Urinary bladder (tissue), 4 donors: ENCODE data around the gene NECTIN3. TPM values are rescaled to one million over a fixed set of nuclear protein-coding genes. Genes with fewer than 3 reads are reported as not detected.

ENCODE experiments used
- DNase-seq: peaks from one replicate; pipeline ENCODE4 v3.0.0-alpha.2; 2015; ENCODE audit errors: extremely low spot score
- H3K27ac ChIP-seq: one replicate; pipeline ENCODE4 v1.5.1; 2013; ENCODE audit warnings: low read depth, mild to moderate bottlenecking, moderate library complexity
- H3K36me3 ChIP-seq: one replicate; pipeline ENCODE4 v1.6.1; 2013; ENCODE audit warnings: mild to moderate bottlenecking, moderate library complexity; ENCODE audit not compliant: insufficient read depth
- H3K4me1 ChIP-seq: one replicate; pipeline ENCODE4 v1.6.1; 2013; ENCODE audit warnings: mild to moderate bottlenecking, moderate library complexity; ENCODE audit not compliant: insufficient read depth
- H3K4me3 ChIP-seq: one replicate; pipeline ENCODE4 v1.5.1; 2013; ENCODE audit warnings: low read depth, low read length
- WGBS: extraction: QIAGEN DNeasy Blood & Tissue Kit; methylation state at CpG from one replicate; pipeline ENCODE4 v1.1.7; 2013; 5-methylcytosine and 5-hydroxymethylcytosine counted together
- polyA plus RNA-seq: library from polyadenylated mRNA; stranded (reverse); fragments of 200-250 nt; gene quantifications from one replicate; pipeline ENCODE4 v1.2.3, GENCODE V29; 2013
- total RNA-seq: library from RNA; depleted of rRNA; stranded (reverse); fragments of >200 nt; gene quantifications from one replicate; pipeline ENCODE4 v1.2.3, GENCODE V29; 2014
- donor health status: healthy with polysubstance abuse.
- donor health status: healthy.

NECTIN3 gene
- total and polyA plus RNA-seq, 2 donors: 12.1 to 71.3 TPM

DNA sequence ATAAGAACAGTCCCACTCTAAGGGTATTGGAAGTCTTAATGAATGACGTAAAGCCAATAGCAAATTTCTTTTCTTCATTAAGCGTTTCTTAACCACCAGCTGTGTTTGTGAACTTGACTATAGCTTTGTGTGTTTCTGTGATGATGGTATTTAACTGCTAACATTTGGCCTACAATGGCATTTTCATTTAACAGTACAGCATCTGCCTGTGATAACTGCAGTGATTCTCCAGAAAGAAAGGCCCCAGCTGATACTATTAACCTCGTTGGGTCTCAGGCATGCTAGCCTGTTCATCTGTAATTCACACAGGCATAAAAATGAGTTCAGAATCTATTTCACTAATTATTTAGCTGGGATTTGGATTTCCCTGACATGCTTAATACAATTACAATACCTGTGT lies 121.9 kb downstream of the NECTIN3 start:
- WGBS: 70% methylated on average over 3 of the region's 3 CpGs
- DNase-seq: no peak
- H3K4me3 ChIP-seq: no peak overlapping the region
- H3K27ac ChIP-seq: no peak overlapping the region
- no peaks in the 10 kb centered on the region for H3K4me1 ChIP-seq
- peaks cover 4% of the 10 kb centered on the region for H3K36me3 ChIP-seq

DNA sequence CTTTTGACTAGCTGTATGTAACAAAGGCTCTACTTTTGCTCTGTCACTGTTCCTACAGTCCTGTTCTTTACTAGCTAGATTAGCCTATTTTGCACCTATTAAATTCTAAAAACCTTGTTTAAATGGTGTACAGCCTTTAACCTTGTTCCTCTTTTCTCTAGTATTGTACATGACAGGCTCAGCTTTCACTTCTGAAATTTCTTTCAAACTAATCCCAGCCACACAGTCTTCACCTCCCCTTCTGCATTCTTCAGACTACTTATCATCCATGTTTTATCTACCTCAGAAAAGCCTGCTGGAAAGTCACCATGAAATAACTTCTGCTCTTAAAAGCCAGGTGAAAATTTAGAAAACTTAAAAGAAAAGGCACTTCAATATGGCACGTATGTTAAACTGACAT lies 122.4 kb downstream of the NECTIN3 start:
- peaks cover 4% of the 10 kb centered on the region for H3K36me3 ChIP-seq

DNA sequence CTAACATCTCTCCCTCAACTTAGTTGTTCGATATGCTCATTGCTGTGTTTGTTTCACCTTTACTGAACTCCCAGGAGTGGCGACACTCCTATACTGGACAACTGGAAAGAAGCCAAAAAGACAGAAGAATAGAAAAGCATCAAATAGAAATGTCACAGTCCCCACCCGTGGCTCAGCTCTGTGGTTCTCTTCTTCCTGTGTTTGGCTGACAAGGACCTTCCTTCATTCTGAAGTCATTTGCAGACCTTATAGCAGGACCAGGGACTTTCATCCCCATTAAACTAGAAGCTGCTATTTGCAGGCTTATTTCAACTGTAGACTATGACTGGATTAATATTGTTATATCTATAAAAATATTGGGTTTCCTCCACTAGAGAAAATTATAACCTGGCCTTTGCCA lies 125.9 kb downstream of the NECTIN3 start:
- 76% methylated on average over 3 of the region's 3 CpGs for WGBS
- no peak for DNase-seq
- H3K36me3 ChIP-seq: peaks cover 4% of the 10 kb centered on the region

More for the DNA sequence above, 122.4 kb downstream of the NECTIN3 start:
- Histone ChIP-seq H3K4me1 (no peaks in the 10 kb centered on the region), H3K4me3 (no peak overlapping the region), H3K27ac (no peak overlapping the region)
- no peak for DNase-seq
- WGBS: 97% methylated on average over 1 of the region's 1 CpG

DNA sequence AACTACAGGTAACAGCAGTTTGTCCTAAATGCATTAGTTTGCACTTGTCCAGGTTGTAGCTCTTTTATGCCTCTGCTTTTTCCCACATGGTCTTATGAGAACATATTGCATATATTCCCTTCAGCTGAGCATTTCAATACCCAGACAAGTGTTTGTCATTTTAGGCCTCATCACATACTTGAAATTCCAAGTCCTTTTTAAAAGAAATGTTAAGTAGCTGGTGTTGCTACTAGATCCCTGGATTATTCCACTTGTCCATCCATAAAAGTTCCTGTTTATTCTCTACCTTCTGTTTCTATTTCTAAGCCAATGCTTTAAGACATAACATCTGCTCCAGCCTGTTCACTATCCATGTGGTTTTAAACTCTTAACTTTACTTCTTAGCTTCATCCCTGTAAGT lies 128.4 kb downstream of the NECTIN3 start:
- Histone ChIP-seq H3K4me3 (no peak overlapping the region), H3K4me1 (no peaks in the 10 kb centered on the region), H3K36me3 (peaks cover 1% of the 10 kb centered on the region), H3K27ac (no peak overlapping the region)
- DNase-seq: no peak

More for the DNA sequence above, 125.9 kb downstream of the NECTIN3 start:
- H3K4me3 ChIP-seq: no peak overlapping the region
- no peak overlapping the region for H3K27ac ChIP-seq
- H3K4me1 ChIP-seq: no peaks in the 10 kb centered on the region

DNA sequence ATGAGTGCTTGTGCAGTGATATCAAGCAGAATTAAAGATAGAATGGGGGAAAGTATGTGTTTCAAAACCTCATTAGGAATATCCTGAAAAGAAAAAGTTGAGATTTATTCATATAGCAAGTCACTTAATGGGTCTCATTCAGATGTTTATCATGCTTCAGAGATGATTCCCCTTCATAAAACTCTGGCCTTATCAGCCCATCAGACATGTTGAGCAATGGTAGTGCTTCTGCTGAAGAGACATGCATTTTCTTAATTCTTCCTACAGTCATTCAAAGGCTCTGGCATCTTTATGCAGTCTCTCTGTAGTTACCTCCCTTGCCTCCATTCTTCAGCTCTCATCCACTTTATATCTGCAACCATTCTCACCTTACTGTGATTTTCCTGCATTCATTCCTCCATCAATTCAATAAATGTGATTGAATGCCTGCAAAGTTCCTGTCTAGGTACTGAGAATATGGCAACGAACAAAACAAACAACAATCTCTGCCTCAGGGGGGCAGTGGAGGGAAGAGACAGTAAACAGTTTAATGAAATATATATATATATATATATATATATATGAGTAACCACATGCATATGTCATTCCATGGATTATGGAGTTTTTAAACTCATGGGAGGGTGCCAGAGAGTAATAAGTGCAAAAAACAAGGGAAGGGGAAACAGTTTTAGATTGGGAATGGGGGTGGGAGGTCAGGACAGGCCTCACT lies 138.5 kb downstream of the NECTIN3 start:
- no peak overlapping the region for H3K4me3 ChIP-seq
- H3K27ac ChIP-seq: no peak overlapping the region
- H3K4me1 ChIP-seq: no peaks in the 10 kb centered on the region
- no peaks in the 10 kb centered on the region for H3K36me3 ChIP-seq
- WGBS: 68% methylated on average over 1 of the region's 1 CpG
- DNase-seq: no peak

DNA sequence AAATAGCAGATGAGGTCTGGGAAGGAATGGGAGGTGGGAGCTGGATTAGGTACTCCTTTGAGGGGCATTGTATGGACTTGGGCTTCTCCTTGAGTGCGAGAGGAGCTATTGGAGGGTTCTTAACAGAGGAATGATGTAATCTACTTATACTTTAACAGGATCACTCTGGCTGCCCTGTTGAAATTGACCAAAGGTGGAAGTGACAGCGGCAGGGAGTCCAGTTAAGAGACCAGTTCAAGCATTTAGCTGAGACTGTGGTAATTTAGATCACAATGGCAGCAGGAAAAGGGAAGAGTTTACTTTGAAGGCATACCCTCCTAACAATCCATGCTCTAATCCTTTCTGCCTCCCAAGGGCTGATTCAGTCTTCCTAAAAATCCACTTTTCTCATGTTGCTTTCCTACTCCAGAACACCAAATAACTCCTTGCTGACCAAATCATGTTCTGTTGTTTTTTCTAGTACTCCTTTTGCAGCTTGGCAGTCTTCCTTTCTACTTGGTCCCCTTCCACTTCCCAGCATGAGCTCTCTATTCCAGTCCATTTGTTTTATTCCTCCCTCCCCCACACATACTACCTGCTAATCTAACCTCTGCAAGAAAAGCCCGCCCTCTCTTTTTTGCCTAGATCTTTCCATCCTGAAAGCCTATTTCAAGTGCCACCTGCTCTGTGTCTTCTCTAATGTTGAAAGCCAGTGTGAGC lies 139.4 kb downstream of the NECTIN3 start:
- WGBS: 96% methylated on average over 3 of the region's 3 CpGs
- no peak overlapping the region for H3K27ac ChIP-seq
- DNase-seq: no peak

DNA sequence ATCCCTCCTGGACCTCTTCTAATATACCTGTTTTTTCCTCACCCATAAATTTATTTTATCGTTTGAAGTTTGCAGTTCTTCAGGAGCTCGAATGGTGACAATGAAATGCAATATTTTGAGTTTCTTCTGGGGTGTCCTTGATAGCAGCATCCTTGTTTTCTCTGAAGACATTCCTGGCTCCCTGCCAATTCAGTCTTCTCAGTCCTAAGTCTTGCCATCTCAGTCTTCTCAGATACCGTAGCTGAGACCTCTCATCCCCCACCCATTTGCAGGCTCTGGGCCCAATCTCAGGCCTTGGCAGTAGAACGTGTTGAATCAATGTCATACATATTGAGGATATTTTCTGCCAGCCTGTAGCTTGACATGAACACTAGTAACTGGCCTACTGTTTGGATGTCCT lies 140.9 kb downstream of the NECTIN3 start:
- Histone ChIP-seq H3K4me3 (no peak overlapping the region), H3K27ac (no peak overlapping the region), H3K36me3 (no peaks in the 10 kb centered on the region), H3K4me1 (no peaks in the 10 kb centered on the region)
- DNase-seq: no peak
- WGBS: 87% methylated on average over 4 of the region's 4 CpGs

More for the DNA sequence above, 139.4 kb downstream of the NECTIN3 start:
- Histone ChIP-seq H3K4me1 (no peaks in the 10 kb centered on the region), H3K36me3 (no peaks in the 10 kb centered on the region), H3K4me3 (no peak overlapping the region)

DNA sequence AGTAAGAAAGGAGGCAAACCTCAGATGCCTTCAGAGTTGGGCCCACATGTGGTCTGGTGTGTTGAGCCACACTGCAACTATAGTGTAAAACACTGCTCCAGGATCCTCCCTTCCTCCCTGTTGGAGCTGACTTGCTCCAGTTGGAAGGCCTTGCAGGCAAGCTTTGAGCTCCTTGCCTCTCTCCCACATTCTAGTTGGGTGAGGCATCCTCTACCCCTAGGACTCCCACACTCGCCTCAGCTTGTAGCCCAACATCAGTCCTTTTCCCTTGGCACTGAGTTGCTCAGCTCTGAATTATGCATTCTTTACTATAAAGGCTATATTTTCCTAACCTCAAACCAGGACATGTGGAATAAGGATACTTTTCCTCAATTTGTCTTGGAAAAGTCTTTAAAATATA lies 143.9 kb downstream of the NECTIN3 start:
- no peak for DNase-seq
- no peak overlapping the region for H3K4me3 ChIP-seq
- 90% methylated on average over 1 of the region's 1 CpG for WGBS

DNA sequence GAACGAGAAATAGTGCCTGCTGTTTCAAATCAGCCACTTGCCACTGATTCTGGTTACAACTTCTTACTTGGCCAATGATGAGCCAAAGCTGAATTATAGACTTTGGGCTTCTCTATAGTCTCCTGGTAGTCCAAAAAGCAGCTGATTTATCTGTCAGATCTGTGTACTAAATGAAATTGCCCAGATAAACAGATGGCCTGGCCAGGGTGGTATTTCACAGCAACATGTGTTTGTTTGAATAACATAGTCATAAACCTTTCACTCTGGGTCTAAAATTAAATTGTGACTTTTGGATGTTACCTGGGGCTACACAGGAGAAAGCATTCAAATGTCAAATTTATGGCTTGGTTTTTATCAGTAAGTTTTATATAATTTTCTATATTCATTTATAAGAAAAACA lies 147.0 kb downstream of the NECTIN3 start:
- Histone ChIP-seq H3K36me3 (no peaks in the 10 kb centered on the region), H3K4me1 (no peaks in the 10 kb centered on the region), H3K4me3 (no peak overlapping the region), H3K27ac (no peak overlapping the region)
- 63% methylated on average over 1 of the region's 1 CpG for WGBS
- DNase-seq: no peak

More for the DNA sequence above, 143.9 kb downstream of the NECTIN3 start:
- Histone ChIP-seq H3K36me3 (no peaks in the 10 kb centered on the region), H3K27ac (no peak overlapping the region), H3K4me1 (no peaks in the 10 kb centered on the region)

DNA sequence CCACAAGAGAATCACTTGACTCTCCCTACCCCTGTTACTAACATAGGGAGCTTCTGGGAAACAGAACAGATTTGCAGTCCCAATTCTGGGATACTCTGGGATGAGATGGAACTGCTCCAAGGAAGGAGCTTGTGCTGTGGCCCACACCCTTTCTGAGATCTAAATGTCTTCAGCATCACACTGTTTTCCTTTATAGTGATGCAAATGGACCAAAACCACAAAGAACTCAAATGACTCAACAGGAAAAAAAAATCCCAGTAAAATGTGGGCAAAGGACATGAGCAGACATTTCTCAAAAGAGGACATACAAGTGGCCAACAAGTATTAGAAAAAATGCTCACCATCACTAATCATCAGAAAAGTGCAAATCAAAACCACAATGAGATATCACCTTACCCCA lies 155.6 kb downstream of the NECTIN3 start:
- no peaks in the 10 kb centered on the region for H3K36me3 ChIP-seq
- H3K4me3 ChIP-seq: no peak overlapping the region
- no peak for DNase-seq
- H3K27ac ChIP-seq: no peak overlapping the region
- no peaks in the 10 kb centered on the region for H3K4me1 ChIP-seq

DNA sequence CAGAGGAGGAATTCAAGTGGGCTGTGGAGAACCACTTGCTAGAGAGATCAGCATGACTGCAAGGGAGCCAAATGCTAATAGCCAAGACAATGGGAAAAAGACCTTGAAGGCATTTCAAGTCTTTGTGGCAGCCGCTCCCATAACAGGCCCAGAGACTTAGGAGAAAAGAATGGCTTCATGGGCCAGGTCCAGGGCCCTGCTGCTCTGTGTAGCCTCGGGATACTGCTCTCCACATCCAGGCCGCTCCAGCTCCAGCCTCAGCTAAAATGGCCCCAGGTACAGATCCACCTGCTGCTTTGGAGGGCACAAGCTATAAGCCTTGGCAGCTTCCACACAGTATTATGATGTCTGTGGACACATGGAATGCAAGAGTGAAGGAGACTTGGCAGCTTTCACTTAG lies 157.7 kb downstream of the NECTIN3 start:
- Histone ChIP-seq H3K27ac (no peak overlapping the region), H3K4me1 (no peaks in the 10 kb centered on the region), H3K36me3 (no peaks in the 10 kb centered on the region), H3K4me3 (no peak overlapping the region)
- 94% methylated on average over 3 of the region's 3 CpGs for WGBS
- DNase-seq: no peak

DNA sequence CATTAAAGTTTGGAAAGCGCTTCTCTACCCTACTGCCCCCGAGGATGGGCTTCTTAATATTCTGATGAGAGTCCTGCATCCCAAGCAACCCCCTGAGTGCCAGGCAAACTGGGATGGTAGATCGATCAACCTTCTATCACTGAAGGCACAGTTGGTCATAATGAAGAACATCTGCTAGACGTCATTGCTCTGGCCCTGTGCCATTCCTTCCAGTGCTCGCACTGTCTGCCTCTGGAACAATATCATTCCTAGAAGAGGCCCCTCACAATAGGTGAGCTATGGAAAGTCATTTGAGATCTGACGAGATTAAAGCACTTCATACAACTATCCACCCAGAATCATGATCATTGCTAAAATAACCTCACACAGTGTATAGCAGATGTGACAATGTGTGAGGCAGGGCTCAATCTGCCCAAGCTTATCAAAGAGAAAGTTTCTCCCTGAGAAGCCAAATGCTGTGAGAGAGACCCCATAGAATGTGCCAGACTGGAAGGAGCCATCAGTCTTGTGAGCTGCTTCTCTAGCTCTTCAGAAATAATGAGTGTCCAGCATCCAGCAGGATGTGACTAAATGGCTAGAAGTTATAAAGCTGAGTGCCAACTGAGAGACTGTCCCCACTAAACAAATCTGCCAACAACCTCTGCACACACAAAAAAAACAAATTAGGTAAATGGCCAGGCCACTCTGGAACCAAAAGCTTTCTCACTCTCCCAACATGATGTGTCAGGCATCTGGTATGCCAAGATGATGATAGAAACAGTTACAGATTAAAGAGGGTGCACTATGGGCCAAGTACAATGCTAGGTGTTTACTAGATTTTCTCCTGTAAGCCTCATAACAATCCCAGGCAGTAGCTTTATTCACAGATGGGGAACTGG lies 165.5 kb downstream of the NECTIN3 start:
- 83% methylated on average over 6 of the region's 6 CpGs for WGBS
- H3K4me3 ChIP-seq: no peak overlapping the region
- H3K36me3 ChIP-seq: no peaks in the 10 kb centered on the region
- DNase-seq: no peak
- no peaks in the 10 kb centered on the region for H3K4me1 ChIP-seq
- H3K27ac ChIP-seq: no peak overlapping the region

DNA sequence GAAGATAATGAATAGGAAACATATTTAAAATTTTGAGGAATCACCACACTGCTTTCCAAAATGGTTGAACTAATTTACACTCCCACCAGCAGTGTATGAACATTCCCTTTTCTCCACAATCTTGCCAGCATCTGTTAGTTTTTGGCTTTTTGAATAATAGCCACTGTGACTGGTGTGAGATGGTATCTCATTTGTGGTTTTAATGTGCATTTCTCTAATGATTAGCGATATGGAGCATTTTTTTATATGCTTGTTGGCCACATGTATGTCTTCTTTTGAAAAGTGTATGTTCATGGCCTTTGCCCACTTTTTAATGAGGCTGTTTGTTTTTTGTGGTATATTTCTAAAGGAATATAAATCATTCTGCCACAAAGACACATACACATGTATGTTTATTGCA lies 166.3 kb downstream of the NECTIN3 start:
- Histone ChIP-seq H3K36me3 (no peaks in the 10 kb centered on the region), H3K27ac (no peak overlapping the region), H3K4me3 (no peak overlapping the region), H3K4me1 (no peaks in the 10 kb centered on the region)
- DNase-seq: no peak
- 86% methylated on average over 1 of the region's 1 CpG for WGBS

DNA sequence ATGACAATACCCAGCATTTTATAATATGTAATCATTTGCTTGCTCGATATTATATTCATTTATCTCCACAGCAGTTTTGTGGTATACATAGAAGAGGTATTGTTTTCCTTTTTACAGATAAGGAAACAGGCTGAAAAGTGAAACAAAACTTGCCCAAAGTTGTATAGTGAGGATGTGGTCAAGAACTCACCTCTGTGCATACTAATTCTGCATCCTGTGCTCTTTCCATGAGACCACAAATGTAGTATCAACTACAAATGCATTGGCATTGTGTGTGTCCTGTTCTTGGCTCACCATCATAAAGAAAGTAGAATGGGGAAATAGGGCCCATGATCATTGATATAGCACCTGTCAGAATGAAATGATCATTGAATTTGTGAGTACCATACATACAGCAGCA lies 167.3 kb downstream of the NECTIN3 start:
- Histone ChIP-seq H3K36me3 (no peaks in the 10 kb centered on the region), H3K4me1 (no peaks in the 10 kb centered on the region), H3K4me3 (no peak overlapping the region), H3K27ac (no peak overlapping the region)
- WGBS: 84% methylated on average over 1 of the region's 1 CpG
- DNase-seq: no peak
